ENCODE data around the gene ARHGAP12.

DNA sequence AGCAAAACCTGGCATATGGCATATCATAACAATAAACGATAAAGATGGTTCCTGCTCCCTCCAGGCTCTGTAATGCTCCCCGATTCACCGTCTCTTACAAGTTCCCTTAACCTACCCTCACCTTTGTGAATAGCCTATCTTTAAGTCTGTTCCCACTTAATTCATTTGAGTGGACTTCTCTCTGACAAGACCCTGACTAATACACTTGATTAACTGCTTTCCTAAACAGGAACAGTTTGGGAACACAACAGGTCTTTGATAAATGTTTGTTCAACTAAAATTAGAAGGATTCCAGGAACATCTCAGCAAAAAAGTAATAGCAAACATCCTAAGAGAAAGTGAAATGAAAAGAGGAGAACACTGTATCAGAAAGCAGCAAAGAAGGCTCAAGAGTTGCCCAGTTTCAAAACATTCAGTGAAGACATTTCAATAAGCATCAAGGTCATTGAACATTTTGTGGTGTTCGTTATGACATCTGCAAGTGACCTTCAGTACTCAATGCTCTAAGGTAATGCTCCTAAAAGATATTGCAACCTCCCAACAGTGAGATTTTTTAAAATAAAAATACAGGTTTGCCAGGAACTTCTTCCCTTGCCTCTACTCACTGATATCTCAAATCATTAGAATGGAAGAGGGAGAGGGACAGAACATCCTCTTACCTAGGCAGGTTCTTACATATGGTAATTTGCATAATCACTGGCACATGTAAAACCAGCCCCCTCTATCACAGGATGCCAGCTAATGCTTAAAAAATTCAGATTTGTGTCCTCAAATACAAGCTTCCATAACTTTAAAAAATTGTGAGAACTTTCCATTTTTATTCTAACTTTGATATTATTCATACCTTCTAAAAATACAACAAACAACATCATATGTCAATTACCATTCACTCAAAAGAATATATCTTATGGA is 11.4 kb upstream of the ARHGAP12 start:
- TF ChIP-seq, protein P1, sequence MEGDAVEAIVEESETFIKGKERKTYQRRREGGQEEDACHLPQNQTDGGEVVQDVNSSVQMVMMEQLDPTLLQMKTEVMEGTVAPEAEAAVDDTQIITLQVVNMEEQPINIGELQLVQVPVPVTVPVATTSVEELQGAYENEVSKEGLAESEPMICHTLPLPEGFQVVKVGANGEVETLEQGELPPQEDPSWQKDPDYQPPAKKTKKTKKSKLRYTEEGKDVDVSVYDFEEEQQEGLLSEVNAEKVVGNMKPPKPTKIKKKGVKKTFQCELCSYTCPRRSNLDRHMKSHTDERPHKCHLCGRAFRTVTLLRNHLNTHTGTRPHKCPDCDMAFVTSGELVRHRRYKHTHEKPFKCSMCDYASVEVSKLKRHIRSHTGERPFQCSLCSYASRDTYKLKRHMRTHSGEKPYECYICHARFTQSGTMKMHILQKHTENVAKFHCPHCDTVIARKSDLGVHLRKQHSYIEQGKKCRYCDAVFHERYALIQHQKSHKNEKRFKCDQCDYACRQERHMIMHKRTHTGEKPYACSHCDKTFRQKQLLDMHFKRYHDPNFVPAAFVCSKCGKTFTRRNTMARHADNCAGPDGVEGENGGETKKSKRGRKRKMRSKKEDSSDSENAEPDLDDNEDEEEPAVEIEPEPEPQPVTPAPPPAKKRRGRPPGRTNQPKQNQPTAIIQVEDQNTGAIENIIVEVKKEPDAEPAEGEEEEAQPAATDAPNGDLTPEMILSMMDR (IDR thresholded peaks at IDR 0.05; ENCODE audit: borderline replicate concordance, extremely low read depth, low read length, poor library complexity, severe bottlenecking) = no peak
- no peak for TF ChIP-seq EZH2 (IDR thresholded peaks at IDR 0.05; ENCODE audit: borderline replicate concordance, low read depth, low read length, severe bottlenecking)

All from DND-41 (cell line).